WTC11 (cell line): ENCODE data around the gene SH3GL2. TPM values are rescaled to one million over a fixed set of nuclear protein-coding genes. Genes with fewer than 3 reads are reported as not detected.

Experiments
- ATAC-seq: fragments of 200-7000 bp; cut with Tn5 transposase; 2 replicates; pipeline ENCODE4 v1.10.0; 2021; ENCODE audit warnings: mild to moderate bottlenecking, moderate library complexity
- CTCF ChIA-PET: fragments of 300-600 bp; sonication (Branson Sonifier 250); formaldehyde crosslinking; loops from one replicate; lab custom pipeline; 2021; ENCODE audit warnings: antibody characterized with exemption; lab: Charles Lee
- POLR2A ChIA-PET: fragments of 350-600 bp; sonication (Branson Sonifier 250); formaldehyde crosslinking; loops from one replicate; lab custom pipeline; 2021; ENCODE audit warnings: antibody characterized with exemption; lab: Charles Lee
- DNase-seq: peaks from one replicate; pipeline ENCODE4 v3.0.0; 2021; ENCODE audit warnings: low spot score
- H3K27ac Mint-ChIP-seq: 2 replicates; pipeline ENCODE4 v1.8.0; 2021; ENCODE audit warnings: mixed read lengths
- H3K27me3 Mint-ChIP-seq: 2 replicates; pipeline ENCODE4 v1.8.0; 2021; ENCODE audit warnings: low read depth, mild to moderate bottlenecking, moderate library complexity, mixed read lengths
- H3K36me3 Mint-ChIP-seq: 2 replicates; pipeline ENCODE4 v1.8.0; 2021; ENCODE audit warnings: mixed read lengths
- H3K4me1 Mint-ChIP-seq: 2 replicates; pipeline ENCODE4 v1.8.0; 2022; ENCODE audit warnings: mixed read lengths
- H3K4me3 Mint-ChIP-seq: 2 replicates; pipeline ENCODE4 v1.8.0; 2021; ENCODE audit warnings: mild to moderate bottlenecking, moderate library complexity, mixed read lengths
- H3K9me3 Mint-ChIP-seq: 2 replicates; pipeline ENCODE4 v1.8.0; 2021; ENCODE audit warnings: mixed read lengths
- ATF1 ChIP-seq: sonication (generic); formaldehyde crosslinking; IDR thresholded peaks from 2 replicates; pipeline ENCODE4 v1.8.1; 2023; ENCODE audit warnings: mild to moderate bottlenecking, moderate library complexity, missing genetic modification reagents
- FOXJ3 ChIP-seq: sonication (generic); formaldehyde crosslinking; IDR thresholded peaks from 2 replicates; pipeline ENCODE4 v1.9.0; 2021; ENCODE audit warnings: missing genetic modification reagents, mild to moderate bottlenecking, borderline replicate concordance
- GRHL2 ChIP-seq: fragments of 250-450 bp; sonication (Bioruptor Pico); IDR thresholded peaks from 2 replicates; pipeline ENCODE4 v1.8.0; 2022; ENCODE audit warnings: mild to moderate bottlenecking, moderate library complexity; ENCODE audit not compliant: insufficient replicate concordance, severe bottlenecking
- GTF2I ChIP-seq: fragments of 250-450 bp; sonication (Bioruptor Pico); conservative IDR thresholded peaks from 2 replicates; pipeline ENCODE4 v1.4.0; 2021; ENCODE audit warnings: mild to moderate bottlenecking
- JAZF1 ChIP-seq: fragments of 250-450 bp; sonication (Bioruptor Pico); IDR thresholded peaks from 2 replicates; pipeline ENCODE4 v1.9.0; 2021; ENCODE audit warnings: moderate library complexity, mild to moderate bottlenecking, inconsistent platforms
- NFATC4 ChIP-seq: fragments of 250-450 bp; sonication (Bioruptor Pico); IDR thresholded peaks from 2 replicates; pipeline ENCODE4 v1.9.0; 2021; ENCODE audit warnings: mild to moderate bottlenecking
- NFE2L1 ChIP-seq: sonication (generic); formaldehyde crosslinking; IDR thresholded peaks from 2 replicates; pipeline ENCODE4 v1.8.1; 2023; ENCODE audit warnings: missing genetic modification reagents
- NR3C1 ChIP-seq: sonication (generic); formaldehyde crosslinking; conservative IDR thresholded peaks from 2 replicates; pipeline ENCODE4 v1.8.1; 2023; ENCODE audit warnings: low read depth, mild to moderate bottlenecking, missing genetic modification reagents
- PRRX2 ChIP-seq: fragments of 250-450 bp; sonication (Bioruptor Pico); IDR thresholded peaks from 2 replicates; pipeline ENCODE4 v1.8.0; 2021; ENCODE audit warnings: mild to moderate bottlenecking
- RORB ChIP-seq: fragments of 250-450 bp; sonication (Bioruptor Pico); IDR thresholded peaks from 2 replicates; pipeline ENCODE4 v1.9.0; 2021; ENCODE audit warnings: mild to moderate bottlenecking
- TP53 ChIP-seq: sonication (generic); formaldehyde crosslinking; IDR thresholded peaks from 2 replicates; pipeline ENCODE4 v1.8.1; 2023; ENCODE audit warnings: mild to moderate bottlenecking, missing genetic modification reagents
- ZBTB21 ChIP-seq: sonication (generic); formaldehyde crosslinking; IDR thresholded peaks from 2 replicates; pipeline ENCODE4 v1.8.1; 2023; ENCODE audit warnings: mild to moderate bottlenecking, missing genetic modification reagents, borderline replicate concordance
- ZNF121 ChIP-seq: sonication (generic); formaldehyde crosslinking; IDR thresholded peaks from 2 replicates; pipeline ENCODE4 v1.8.0; 2023; ENCODE audit warnings: missing genetic modification reagents
- ZNF219 ChIP-seq: sonication (generic); formaldehyde crosslinking; IDR thresholded peaks from 2 replicates; pipeline ENCODE4 v1.8.0; 2023; ENCODE audit warnings: missing genetic modification reagents, mild to moderate bottlenecking, borderline replicate concordance
- ZNF232 ChIP-seq: sonication (generic); formaldehyde crosslinking; IDR thresholded peaks from 2 replicates; pipeline ENCODE4 v1.8.0; 2022; ENCODE audit warnings: mild to moderate bottlenecking, missing genetic modification reagents
- total RNA-seq: library from RNA; stranded (reverse); gene quantifications from 3 replicates; pipeline ENCODE4 v1.2.3, GENCODE V29; 2021
- TF ChIP-seq, protein P1 (sequence below): sonication (generic); formaldehyde crosslinking; IDR thresholded peaks from 2 replicates; pipeline ENCODE4 v1.8.1; 2023; ENCODE audit warnings: mild to moderate bottlenecking, missing genetic modification reagents, borderline replicate concordance
- TF ChIP-seq, protein P2 (sequence below): fragments of 250-450 bp; sonication (Bioruptor Pico); IDR thresholded peaks from 2 replicates; pipeline ENCODE4 v1.8.0; 2021; ENCODE audit warnings: mild to moderate bottlenecking
- TF ChIP-seq, protein P3 (sequence below): sonication (generic); formaldehyde crosslinking; IDR thresholded peaks from 2 replicates; pipeline ENCODE4 v1.8.0; 2022; ENCODE audit warnings: mild to moderate bottlenecking, missing genetic modification reagents
- TF ChIP-seq, protein P4 (sequence below): sonication (generic); formaldehyde crosslinking; IDR thresholded peaks from 2 replicates; pipeline ENCODE4 v1.8.1; 2023; ENCODE audit warnings: mild to moderate bottlenecking, missing genetic modification reagents
- TF ChIP-seq, protein P5 (sequence below): sonication (generic); formaldehyde crosslinking; IDR thresholded peaks from 2 replicates; pipeline ENCODE4 v1.8.1; 2023; ENCODE audit warnings: mild to moderate bottlenecking, missing genetic modification reagents, moderate library complexity
- TF ChIP-seq, protein P6 (sequence below): sonication (generic); formaldehyde crosslinking; IDR thresholded peaks from 2 replicates; pipeline ENCODE4 v1.8.0; 2022; ENCODE audit warnings: mild to moderate bottlenecking, missing genetic modification reagents
- TF ChIP-seq, protein P7 (sequence below): sonication (generic); formaldehyde crosslinking; IDR thresholded peaks from 2 replicates; pipeline ENCODE4 v1.8.1; 2022; ENCODE audit warnings: missing genetic modification reagents, borderline replicate concordance
- TF ChIP-seq, protein P8 (sequence below): sonication (generic); formaldehyde crosslinking; IDR thresholded peaks from 2 replicates; pipeline ENCODE4 v1.8.0; 2022; ENCODE audit warnings: mild to moderate bottlenecking, missing genetic modification reagents

The SH3GL2 gene
- total RNA-seq, 1 experiment from 2014 or later, result 4.2 TPM

DNA sequence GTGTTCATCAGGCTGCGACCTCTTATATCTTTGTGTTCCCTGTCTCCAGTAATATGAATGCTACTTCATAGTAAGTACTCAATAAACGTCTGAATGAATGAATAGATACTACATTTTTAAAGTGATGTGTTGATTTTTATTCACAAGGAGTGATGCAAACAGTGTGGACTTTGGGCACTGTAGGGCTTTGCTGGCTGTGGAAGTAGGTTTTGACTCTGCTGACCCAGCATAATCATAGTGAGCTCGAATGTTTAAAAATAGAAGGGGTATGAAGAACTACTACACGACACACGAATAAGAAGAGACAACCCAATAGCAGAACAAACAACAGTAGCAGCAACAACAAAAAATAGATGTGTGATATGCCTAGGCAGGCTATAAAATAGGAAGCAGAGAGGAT, 147.4 kb downstream of the SH3GL2 start (continued):
- TF ChIP-seq, protein P1, sequence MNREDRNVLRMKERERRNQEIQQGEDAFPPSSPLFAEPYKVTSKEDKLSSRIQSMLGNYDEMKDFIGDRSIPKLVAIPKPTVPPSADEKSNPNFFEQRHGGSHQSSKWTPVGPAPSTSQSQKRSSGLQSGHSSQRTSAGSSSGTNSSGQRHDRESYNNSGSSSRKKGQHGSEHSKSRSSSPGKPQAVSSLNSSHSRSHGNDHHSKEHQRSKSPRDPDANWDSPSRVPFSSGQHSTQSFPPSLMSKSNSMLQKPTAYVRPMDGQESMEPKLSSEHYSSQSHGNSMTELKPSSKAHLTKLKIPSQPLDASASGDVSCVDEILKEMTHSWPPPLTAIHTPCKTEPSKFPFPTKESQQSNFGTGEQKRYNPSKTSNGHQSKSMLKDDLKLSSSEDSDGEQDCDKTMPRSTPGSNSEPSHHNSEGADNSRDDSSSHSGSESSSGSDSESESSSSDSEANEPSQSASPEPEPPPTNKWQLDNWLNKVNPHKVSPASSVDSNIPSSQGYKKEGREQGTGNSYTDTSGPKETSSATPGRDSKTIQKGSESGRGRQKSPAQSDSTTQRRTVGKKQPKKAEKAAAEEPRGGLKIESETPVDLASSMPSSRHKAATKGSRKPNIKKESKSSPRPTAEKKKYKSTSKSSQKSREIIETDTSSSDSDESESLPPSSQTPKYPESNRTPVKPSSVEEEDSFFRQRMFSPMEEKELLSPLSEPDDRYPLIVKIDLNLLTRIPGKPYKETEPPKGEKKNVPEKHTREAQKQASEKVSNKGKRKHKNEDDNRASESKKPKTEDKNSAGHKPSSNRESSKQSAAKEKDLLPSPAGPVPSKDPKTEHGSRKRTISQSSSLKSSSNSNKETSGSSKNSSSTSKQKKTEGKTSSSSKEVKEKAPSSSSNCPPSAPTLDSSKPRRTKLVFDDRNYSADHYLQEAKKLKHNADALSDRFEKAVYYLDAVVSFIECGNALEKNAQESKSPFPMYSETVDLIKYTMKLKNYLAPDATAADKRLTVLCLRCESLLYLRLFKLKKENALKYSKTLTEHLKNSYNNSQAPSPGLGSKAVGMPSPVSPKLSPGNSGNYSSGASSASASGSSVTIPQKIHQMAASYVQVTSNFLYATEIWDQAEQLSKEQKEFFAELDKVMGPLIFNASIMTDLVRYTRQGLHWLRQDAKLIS (CRISPR knock-in tag), result no peak
- TF ChIP-seq, protein P2, sequence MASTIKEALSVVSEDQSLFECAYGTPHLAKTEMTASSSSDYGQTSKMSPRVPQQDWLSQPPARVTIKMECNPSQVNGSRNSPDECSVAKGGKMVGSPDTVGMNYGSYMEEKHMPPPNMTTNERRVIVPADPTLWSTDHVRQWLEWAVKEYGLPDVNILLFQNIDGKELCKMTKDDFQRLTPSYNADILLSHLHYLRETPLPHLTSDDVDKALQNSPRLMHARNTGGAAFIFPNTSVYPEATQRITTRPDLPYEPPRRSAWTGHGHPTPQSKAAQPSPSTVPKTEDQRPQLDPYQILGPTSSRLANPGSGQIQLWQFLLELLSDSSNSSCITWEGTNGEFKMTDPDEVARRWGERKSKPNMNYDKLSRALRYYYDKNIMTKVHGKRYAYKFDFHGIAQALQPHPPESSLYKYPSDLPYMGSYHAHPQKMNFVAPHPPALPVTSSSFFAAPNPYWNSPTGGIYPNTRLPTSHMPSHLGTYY (CRISPR knock-in tag), result no peak
- TF ChIP-seq, protein P3, sequence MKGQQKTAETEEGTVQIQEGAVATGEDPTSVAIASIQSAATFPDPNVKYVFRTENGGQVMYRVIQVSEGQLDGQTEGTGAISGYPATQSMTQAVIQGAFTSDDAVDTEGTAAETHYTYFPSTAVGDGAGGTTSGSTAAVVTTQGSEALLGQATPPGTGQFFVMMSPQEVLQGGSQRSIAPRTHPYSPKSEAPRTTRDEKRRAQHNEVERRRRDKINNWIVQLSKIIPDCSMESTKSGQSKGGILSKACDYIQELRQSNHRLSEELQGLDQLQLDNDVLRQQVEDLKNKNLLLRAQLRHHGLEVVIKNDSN (CRISPR knock-in tag), result no peak
- TF ChIP-seq, protein P4, sequence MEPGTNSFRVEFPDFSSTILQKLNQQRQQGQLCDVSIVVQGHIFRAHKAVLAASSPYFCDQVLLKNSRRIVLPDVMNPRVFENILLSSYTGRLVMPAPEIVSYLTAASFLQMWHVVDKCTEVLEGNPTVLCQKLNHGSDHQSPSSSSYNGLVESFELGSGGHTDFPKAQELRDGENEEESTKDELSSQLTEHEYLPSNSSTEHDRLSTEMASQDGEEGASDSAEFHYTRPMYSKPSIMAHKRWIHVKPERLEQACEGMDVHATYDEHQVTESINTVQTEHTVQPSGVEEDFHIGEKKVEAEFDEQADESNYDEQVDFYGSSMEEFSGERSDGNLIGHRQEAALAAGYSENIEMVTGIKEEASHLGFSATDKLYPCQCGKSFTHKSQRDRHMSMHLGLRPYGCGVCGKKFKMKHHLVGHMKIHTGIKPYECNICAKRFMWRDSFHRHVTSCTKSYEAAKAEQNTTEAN (CRISPR knock-in tag), result no peak
- TF ChIP-seq, protein P5, sequence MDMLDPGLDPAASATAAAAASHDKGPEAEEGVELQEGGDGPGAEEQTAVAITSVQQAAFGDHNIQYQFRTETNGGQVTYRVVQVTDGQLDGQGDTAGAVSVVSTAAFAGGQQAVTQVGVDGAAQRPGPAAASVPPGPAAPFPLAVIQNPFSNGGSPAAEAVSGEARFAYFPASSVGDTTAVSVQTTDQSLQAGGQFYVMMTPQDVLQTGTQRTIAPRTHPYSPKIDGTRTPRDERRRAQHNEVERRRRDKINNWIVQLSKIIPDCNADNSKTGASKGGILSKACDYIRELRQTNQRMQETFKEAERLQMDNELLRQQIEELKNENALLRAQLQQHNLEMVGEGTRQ (CRISPR knock-in tag), result no peak
- TF ChIP-seq, protein P6, sequence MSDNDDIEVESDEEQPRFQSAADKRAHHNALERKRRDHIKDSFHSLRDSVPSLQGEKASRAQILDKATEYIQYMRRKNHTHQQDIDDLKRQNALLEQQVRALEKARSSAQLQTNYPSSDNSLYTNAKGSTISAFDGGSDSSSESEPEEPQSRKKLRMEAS (CRISPR knock-in tag), result no peak

DNA sequence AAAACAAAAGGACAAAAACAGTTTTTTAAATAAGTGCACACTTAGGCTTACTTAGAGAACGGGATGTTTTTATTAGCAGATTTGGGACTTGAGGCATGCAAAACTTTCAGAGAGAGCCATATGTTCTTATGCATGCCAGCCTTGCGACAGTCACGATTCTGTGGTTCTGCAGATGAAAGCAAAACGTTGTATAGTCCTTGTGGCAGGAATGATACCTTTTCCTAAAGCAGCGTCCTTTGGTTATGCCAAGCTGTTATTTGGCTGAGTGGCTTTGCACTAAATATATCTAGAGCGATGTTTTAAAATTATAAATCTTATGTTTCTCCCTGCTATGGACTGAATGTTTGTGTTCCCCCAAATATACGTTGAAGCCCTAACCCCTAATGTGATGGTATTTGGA, 152.0 kb downstream of the SH3GL2 start:
- ATAC-seq (no peak), DNase-seq (no peak)
- Mint-ChIP-seq H3K4me1 (peaks cover 3% of the 10 kb centered on the region; the same call in 1 of the 2 replicates), H3K4me3 (no peak overlapping the region), H3K9me3 (peaks cover 18% of the 10 kb centered on the region), H3K27ac (no peak overlapping the region), H3K27me3 (no peaks in the 10 kb centered on the region), H3K36me3 (peaks cover 8% of the 10 kb centered on the region; the same call in 1 of the 2 replicates)
- ChIA-PET CTCF (no interaction called here), POLR2A (no interaction called here)
- TF ChIP-seq, protein P3 (CRISPR knock-in tag), result no peak
- TF ChIP-seq FOXJ3 (CRISPR knock-in tag), result no peak
- no peak for TF ChIP-seq NR3C1
- TF ChIP-seq TP53 (CRISPR knock-in tag), result no peak
- no peak for TF ChIP-seq RORB (CRISPR knock-in tag)
- no peak for TF ChIP-seq ZBTB21 (CRISPR knock-in tag)
- TF ChIP-seq GRHL2 (CRISPR knock-in tag), result no peak
- no peak for TF ChIP-seq ATF1 (CRISPR knock-in tag)
- no peak for TF ChIP-seq NFATC4 (CRISPR knock-in tag)
- TF ChIP-seq JAZF1 (CRISPR knock-in tag), result no peak
- TF ChIP-seq, protein P7, sequence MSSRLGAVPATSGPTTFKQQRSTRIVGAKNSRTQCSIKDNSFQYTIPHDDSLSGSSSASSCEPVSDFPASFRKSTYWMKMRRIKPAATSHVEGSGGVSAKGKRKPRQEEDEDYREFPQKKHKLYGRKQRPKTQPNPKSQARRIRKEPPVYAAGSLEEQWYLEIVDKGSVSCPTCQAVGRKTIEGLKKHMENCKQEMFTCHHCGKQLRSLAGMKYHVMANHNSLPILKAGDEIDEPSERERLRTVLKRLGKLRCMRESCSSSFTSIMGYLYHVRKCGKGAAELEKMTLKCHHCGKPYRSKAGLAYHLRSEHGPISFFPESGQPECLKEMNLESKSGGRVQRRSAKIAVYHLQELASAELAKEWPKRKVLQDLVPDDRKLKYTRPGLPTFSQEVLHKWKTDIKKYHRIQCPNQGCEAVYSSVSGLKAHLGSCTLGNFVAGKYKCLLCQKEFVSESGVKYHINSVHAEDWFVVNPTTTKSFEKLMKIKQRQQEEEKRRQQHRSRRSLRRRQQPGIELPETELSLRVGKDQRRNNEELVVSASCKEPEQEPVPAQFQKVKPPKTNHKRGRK (CRISPR knock-in tag), result no peak
- TF ChIP-seq, protein P8, sequence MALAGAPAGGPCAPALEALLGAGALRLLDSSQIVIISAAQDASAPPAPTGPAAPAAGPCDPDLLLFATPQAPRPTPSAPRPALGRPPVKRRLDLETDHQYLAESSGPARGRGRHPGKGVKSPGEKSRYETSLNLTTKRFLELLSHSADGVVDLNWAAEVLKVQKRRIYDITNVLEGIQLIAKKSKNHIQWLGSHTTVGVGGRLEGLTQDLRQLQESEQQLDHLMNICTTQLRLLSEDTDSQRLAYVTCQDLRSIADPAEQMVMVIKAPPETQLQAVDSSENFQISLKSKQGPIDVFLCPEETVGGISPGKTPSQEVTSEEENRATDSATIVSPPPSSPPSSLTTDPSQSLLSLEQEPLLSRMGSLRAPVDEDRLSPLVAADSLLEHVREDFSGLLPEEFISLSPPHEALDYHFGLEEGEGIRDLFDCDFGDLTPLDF (CRISPR knock-in tag), result no peak
- no peak for TF ChIP-seq NFE2L1 (CRISPR knock-in tag)
- TF ChIP-seq, protein P4 (CRISPR knock-in tag), result no peak
- no peak for TF ChIP-seq ZNF219
- no peak for TF ChIP-seq ZNF121 (CRISPR knock-in tag)
- no peak for TF ChIP-seq ZNF232
- TF ChIP-seq PRRX2, result no peak
- no peak for TF ChIP-seq GTF2I (CRISPR knock-in tag)
